GM18907 (cell line): ENCODE measurements around the gene AGRN.
"Not testable (repeated sequence)": the region's sequence is repeated elsewhere in the genome, so short reads cannot be mapped to it uniquely, and the experiment has no call there.

Source experiments
- ATAC-seq: cut with Tn5 transposase; IDR thresholded peaks from one replicate; pipeline ENCODE4 v1.9.1; 2021; ENCODE audit warnings: mild to moderate bottlenecking, moderate library complexity; ENCODE audit not compliant: unreplicated experiment

The AGRN gene

DNA sequence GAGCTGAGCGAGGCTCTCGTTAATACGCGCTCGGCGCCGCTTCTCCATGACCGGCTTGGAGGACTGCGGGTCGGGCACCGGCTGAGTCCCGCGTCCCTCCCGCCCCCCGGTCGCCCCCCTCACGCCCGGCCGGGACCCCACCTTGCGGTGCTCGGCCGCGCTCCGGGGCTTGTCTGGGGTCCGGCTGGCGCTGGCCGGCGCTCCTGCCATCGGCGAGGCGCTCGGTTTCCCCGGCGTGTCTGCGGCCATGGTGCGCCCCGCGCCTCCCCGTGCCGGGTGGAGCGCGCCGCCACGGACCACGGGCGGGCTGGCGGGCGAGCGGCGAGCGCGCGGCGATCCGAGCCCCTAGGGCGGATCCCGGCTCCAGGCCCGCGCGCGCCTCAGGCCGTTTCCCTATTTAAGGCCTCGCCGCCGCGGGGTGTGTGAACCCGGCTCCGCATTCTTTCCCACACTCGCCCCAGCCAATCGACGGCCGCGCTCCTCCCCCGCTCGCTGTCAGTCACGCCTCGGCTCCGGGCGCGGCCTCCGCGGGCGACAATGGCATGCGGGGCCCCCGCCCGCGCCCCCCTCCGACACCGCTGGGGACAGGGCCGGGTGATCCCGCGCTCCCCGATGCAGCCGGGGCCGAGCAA is 20.1 kb upstream of the AGRN start, which contains the start of gene HES4:
HES4 (minus strand) TSS at position 373 of the 632 bp plus-strand sequence; CDS start at position 249, 124 bp downstream.
- ATAC-seq: no peak

GRCh38 chr1:1000357-1001056 is 19.4 kb upstream of the AGRN start:
- ATAC-seq: no peak

DNA sequence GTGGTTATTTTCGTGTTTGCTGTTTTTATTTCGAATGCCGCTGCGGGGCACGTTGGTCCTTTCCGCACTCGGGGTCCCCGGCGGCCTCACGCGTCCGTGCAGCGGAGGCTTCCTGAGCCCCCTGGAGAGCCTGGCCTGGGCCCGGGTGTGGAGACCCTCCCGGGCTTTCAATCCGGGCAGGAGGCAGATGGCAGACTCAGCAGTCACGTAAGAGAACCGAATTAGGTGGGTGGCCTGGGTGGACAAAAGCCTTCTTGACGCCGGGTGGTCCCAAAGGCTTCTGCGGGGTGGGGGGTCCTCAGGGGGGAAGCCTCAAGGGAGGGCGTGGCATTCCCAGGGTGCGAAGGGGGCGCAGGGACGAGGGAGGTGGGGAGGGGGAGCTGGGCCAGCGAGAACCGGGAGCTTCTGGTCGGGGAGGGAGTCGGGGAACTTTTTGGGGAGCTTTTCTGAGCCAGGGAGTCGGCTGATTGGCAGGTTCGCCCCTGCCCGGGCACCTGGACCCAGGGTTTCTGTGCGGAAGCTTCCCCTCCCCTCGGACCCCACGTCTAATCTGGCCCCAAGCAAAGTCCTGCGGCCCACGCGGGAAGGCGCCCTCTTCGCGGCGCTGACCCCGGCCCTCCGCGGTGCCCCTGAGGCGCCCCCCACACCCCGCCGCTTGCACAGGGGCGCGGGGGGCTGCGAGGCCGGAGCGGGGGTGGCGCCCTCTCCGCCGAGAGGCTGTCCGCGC is 18.7 kb upstream of the AGRN start:
- ATAC-seq: no peak

- ATAC-seq: no peak
Measured at GRCh38 chr1:1003618-1004419, 16.1 kb upstream of the AGRN start.

DNA sequence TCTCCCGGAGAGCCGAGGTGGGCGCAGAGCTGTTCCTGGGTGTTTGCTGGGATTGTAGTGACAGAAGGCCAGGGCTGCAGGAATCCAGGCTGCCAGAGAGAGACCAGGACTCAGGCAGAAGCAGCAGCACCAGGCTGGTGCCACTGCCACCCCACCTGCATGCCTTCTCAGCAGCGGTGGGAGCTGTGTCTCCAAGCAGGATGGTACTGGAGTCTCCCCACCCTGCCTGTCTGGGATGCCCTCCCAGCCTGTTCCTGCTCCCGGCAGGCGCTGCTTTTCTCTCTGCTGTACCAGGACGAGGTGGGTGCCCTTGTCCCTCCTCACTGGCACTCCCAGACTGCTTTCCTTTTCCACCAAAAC is 15.5 kb upstream of the AGRN start:
- no peak for ATAC-seq

GRCh38 chr1:1004780-1005697 is 14.9 kb upstream of the AGRN start:
- no peak for ATAC-seq

GRCh38 chr1:1005774-1006304 is 14.1 kb upstream of the AGRN start:
- no peak for ATAC-seq

- no peak for ATAC-seq
Measured at GRCh38 chr1:1006305-1007159, 13.4 kb upstream of the AGRN start.

DNA sequence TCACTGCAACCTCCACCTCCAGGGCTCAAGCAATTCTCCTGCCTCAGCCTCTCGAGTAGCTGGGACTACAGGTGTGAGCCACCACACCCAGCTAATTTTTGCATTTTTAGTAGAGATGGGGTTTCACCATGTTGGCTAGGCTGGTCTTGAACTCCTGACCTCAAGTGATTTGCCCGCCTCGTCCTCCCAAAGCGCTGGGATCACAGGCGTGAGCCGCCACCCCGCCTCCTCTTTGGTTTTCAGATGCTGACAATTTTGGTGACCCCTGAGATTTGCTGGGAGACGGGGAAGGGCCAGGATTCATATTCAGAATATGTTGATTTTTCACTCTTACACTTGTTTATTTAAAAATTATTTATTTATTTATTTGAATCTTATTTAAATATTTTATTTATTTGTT is 9.8 kb upstream of the AGRN start:
- not testable (repeated sequence) for ATAC-seq

- ATAC-seq: no peak
Measured at GRCh38 chr1:1011396-1011949, 8.4 kb upstream of the AGRN start.

GRCh38 chr1:1012736-1013104 is 7.2 kb upstream of the AGRN start:
- ATAC-seq: not testable (repeated sequence)

- peak; percentile 79 for ATAC-seq
Measured at GRCh38 chr1:1013105-1013921, 6.6 kb upstream of the AGRN start, which contains the start of gene ISG15. Gene ISG15 (plus strand): TSS chr1:1013497. CDS start chr1:1013574, 77 bp downstream.

DNA sequence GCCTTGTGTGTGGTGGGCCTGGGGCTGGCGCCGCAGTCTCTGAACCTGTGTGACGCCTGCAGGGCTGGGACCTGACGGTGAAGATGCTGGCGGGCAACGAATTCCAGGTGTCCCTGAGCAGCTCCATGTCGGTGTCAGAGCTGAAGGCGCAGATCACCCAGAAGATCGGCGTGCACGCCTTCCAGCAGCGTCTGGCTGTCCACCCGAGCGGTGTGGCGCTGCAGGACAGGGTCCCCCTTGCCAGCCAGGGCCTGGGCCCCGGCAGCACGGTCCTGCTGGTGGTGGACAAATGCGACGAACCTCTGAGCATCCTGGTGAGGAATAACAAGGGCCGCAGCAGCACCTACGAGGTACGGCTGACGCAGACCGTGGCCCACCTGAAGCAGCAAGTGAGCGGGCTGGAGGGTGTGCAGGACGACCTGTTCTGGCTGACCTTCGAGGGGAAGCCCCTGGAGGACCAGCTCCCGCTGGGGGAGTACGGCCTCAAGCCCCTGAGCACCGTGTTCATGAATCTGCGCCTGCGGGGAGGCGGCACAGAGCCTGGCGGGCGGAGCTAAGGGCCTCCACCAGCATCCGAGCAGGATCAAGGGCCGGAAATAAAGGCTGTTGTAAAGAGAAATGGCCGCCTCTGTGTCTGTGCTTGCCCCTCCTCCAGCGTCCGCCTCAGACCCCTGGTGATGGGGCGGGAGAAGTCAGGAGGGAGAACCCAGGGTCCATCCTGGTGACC is 5.8 kb upstream of the AGRN start:
- no peak for ATAC-seq

- no peak for ATAC-seq
Measured at GRCh38 chr1:1014799-1015681, 4.9 kb upstream of the AGRN start.

DNA sequence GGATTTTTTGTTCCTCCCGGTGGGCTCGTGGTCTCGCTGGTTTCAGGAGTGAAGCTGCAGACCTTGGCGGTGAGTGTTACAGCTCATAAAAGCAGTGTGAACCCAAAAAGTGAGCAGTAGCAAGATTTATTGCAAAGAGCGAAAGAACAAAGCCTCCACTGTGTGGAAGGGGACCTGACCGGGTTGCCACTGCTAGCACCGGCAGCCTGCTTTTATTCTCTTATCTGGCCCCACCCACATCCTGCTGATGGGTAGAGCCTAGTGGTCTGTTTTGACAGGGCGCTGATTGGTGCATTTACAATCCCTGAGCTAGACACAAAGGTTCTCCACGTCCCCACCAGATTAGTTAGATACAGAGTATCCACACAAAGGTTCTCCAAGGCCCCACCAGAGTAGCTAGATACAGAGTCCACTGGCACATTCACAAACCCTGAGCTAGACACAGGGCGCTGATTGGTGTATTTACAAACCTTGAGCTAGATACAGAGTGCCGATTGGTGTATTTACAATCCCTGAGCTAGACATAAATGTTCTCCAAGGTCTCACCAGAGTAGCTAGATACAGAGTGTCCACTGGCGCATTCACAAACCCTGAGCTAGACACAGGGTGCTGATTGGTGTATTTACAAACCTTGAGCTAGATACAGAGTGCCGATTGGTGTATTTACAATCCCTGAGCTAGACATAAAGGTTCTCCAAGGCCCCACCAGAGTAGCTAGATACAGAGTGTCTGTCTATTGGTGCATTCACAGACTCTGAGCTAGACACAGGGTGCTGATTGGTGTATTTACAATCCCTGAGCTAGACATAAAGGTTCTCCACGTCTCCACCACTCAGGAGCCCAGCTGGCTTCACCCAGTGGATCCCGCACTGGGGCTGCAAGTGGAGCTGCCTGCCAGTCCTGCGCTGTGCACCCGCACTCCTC is 2.3 kb upstream of the AGRN start:
- ATAC-seq: not testable (repeated sequence)
